ENCODE results near the gene PTCH2.

PTCH2 gene

GRCh38 chr1:44778705-44779576 is 64.1 kb downstream of the PTCH2 start:
- TF ChIP-seq, protein P1, sequence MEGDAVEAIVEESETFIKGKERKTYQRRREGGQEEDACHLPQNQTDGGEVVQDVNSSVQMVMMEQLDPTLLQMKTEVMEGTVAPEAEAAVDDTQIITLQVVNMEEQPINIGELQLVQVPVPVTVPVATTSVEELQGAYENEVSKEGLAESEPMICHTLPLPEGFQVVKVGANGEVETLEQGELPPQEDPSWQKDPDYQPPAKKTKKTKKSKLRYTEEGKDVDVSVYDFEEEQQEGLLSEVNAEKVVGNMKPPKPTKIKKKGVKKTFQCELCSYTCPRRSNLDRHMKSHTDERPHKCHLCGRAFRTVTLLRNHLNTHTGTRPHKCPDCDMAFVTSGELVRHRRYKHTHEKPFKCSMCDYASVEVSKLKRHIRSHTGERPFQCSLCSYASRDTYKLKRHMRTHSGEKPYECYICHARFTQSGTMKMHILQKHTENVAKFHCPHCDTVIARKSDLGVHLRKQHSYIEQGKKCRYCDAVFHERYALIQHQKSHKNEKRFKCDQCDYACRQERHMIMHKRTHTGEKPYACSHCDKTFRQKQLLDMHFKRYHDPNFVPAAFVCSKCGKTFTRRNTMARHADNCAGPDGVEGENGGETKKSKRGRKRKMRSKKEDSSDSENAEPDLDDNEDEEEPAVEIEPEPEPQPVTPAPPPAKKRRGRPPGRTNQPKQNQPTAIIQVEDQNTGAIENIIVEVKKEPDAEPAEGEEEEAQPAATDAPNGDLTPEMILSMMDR (IDR thresholded peaks at IDR 0.05): no peak

- TF ChIP-seq, protein P1 (IDR thresholded peaks at IDR 0.05): no peak
Observed at GRCh38 chr1:44777969-44778635, 65.0 kb downstream of the PTCH2 start.

GRCh38 chr1:44777547-44777946 is 65.5 kb downstream of the PTCH2 start:
- TF ChIP-seq, protein P1 (IDR thresholded peaks at IDR 0.05): no peak

- TF ChIP-seq, protein P1 (IDR thresholded peaks at IDR 0.05): no peak
Observed at GRCh38 chr1:44776730-44777068, 66.4 kb downstream of the PTCH2 start.

DNA sequence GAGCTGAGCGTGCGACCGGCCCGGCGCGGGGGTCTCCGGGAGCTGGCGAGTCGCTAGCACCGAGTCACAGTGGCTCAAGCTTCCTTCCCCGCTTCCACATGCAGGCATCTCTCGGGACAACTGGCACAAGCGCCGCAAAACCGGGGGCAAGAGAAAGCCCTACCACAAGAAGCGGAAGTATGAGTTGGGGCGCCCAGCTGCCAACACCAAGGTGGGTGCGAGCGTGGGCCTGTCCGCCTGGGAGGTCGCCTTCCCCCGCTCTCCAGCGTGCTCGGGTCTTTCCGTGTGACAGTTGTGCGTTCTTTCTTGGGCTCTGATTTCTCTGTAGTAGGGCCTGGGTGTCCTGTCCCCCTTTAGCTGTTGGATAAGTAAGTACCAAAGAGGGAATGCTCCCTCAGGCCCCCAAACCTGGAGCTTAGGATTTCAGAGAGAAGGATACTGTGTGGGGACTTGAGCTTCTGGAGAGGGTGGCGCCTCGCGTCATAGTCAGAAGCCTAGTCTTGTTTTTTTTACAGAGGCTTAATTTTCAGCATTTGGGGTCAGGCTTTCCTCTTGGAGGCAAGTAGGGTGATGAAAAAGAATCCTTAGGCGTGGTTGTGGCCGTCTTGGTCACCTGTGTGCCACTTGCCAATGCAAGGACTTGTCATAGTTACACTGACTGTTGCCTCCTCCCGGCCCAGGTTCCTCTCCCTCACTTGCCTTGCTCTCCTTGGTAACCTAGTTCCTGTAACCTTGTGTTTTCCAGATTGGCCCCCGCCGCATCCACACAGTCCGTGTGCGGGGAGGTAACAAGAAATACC is 66.9 kb downstream of the PTCH2 start:
- TF ChIP-seq, protein P1 (IDR thresholded peaks at IDR 0.05): no peak

DNA sequence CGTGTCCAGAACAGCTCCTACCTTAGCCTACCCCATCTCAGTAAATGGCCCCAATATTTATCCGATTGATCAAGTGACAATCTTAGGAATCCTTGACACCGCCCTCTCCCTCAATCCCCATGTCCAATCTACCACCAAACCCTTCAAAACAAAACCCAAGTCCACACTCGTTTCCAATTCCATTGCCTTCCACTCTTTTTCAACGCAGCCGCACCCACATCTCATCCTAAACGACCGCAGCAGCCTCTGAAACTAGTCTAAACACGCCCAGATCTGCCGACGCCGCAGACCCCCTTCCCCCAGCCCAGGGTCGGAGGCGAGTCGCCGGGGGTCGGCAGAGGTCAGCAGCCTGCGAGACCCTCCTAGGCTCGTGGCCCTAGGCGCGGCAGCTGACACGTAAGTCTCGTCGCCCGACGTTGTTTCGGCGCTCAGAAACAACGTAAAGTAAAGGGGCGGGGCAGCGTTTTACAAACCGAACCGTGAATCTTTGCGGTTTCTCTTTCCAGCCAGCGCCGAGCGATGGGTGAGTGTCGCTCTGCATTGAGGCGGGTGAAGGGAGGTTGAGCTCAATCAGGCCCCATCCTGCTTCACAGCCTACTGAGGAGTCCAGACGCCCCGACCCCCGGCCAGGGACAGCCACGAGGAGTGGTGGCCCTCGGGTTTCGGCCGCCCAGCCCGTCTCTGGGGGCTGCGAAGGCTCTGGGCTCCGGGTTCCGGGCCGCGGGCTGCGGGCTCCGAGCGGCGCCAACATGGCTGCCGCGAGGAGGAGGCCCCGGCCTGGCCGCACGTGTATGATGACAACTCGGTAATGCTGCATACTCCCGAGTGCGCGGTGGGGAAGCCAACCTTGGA is 67.7 kb downstream of the PTCH2 start, which contains the start of gene RPS8:
Gene RPS8 (plus strand): TSS at position 463 of the 852 bp plus-strand sequence. CDS start 57 bp downstream, at position 520.
- TF ChIP-seq, protein P1 (IDR thresholded peaks at IDR 0.05): no peak
